ENCODE measurements around the gene RPS8. TPM values are rescaled to one million over a fixed set of nuclear protein-coding genes. Genes with fewer than 3 reads are reported as not detected.
"Not testable (repeated sequence)": the region's sequence is repeated elsewhere in the genome, so short reads cannot be mapped to it uniquely, and the experiment has no call there.

RPS8 gene
- total RNA-seq, 4 donors from 2014 or later = 1,063 to 2,408 (median 1,844) TPM

GRCh38 chr1:44787506-44787905 lies 12.2 kb downstream of the RPS8 start:
- Histone ChIP-seq H3K27ac (replicated peaks in 1 of 4) (no peak overlapping the region), H3K4me1 (peaks cover 33 to 40% (median 36%) of the 10 kb centered on the region in 4 donors), H3K4me3 (no peak overlapping the region), H3K9me3 (no peaks in the 10 kb centered on the region), H3K27me3 (no peaks in the 10 kb centered on the region), H3K36me3 (no peaks in the 10 kb centered on the region)
- 95% methylated on average over 10 of the region's 10 CpGs for WGBS
- TF ChIP-seq POLR2AphosphoS5 (IDR thresholded peaks at IDR 0.05) = no peak
- no peak for TF ChIP-seq EP300 (IDR thresholded peaks at IDR 0.05)
- no peak for TF ChIP-seq CTCF (IDR thresholded peaks at IDR 0.05)
- no peak for TF ChIP-seq POLR2A (IDR thresholded peaks at IDR 0.05; ENCODE audit: low read depth)
- no peak for DNase-seq (ENCODE audit: extremely low spot score)
- intact Hi-C loops (cut with DNase I) = loop anchor here (5.0 kb wide), 2 partner anchors 35 to 225 kb away; partner anchors contain the start of genes HECTD3 and UROD

- intact Hi-C loops (cut with DNase I) = loop anchor here (5.0 kb wide), 2 partner anchors 34 to 224 kb away; partner anchors contain the start of genes HECTD3 and UROD
- DNase-seq (ENCODE audit: extremely low spot score) = no peak
- WGBS = 91% methylated on average over 6 of the region's 9 CpGs
- H3K36me3 ChIP-seq = no peaks in the 10 kb centered on the region
- peaks cover 33 to 36% (median 35%) of the 10 kb centered on the region in 4 donors for H3K4me1 ChIP-seq
- H3K4me3 ChIP-seq = no peak within 1 kb of the TSS
- no peaks in the 10 kb centered on the region for H3K27me3 ChIP-seq
- no peak for TF ChIP-seq POLR2A (IDR thresholded peaks at IDR 0.05; ENCODE audit: low read depth)
- no peak for TF ChIP-seq CTCF (IDR thresholded peaks at IDR 0.05)
- no peak for TF ChIP-seq EP300 (IDR thresholded peaks at IDR 0.05)
- no peak for TF ChIP-seq POLR2AphosphoS5 (IDR thresholded peaks at IDR 0.05)
- peak within 1 kb of the TSS in 2 of 4 donors; percentile 68 to 70 for H3K27ac ChIP-seq (replicated peaks in 1 of 4)
- H3K9me3 ChIP-seq = no peaks in the 10 kb centered on the region
Observed at GRCh38 chr1:44788120-44788860, 12.9 kb downstream of the RPS8 start, which contains the start of gene BEST4. BEST4 (minus strand) TSS chr1:44788170; CDS start chr1:44787705, 465 bp downstream.

- Histone ChIP-seq H3K4me3 (no peak overlapping the region), H3K36me3 (no peaks in the 10 kb centered on the region), H3K4me1 (peaks cover 6 to 12% (median 7%) of the 10 kb centered on the region in 4 donors), H3K27ac (replicated peaks in 1 of 4) (no peak overlapping the region), H3K9me3 (no peaks in the 10 kb centered on the region), H3K27me3 (no peaks in the 10 kb centered on the region)
- DNase-seq (ENCODE audit: extremely low spot score) = no peak
- 77% methylated on average over 6 of the region's 7 CpGs for WGBS
- TF ChIP-seq POLR2AphosphoS5 (IDR thresholded peaks at IDR 0.05) = no peak
- no peak for TF ChIP-seq CTCF (IDR thresholded peaks at IDR 0.05)
- no peak for TF ChIP-seq EP300 (IDR thresholded peaks at IDR 0.05)
- TF ChIP-seq POLR2A (IDR thresholded peaks at IDR 0.05; ENCODE audit: low read depth) = no peak
- intact Hi-C loops (cut with DNase I) = no loop called here
Observed at GRCh38 chr1:44790968-44791801, 15.8 kb downstream of the RPS8 start.

- peaks cover 0 to 5% (median 0%) of the 10 kb centered on the region in 4 donors for H3K4me1 ChIP-seq
- H3K36me3 ChIP-seq = no peaks in the 10 kb centered on the region
- no peak overlapping the region for H3K4me3 ChIP-seq
- no peaks in the 10 kb centered on the region for H3K9me3 ChIP-seq
- H3K27ac ChIP-seq (replicated peaks in 1 of 4) = no peak overlapping the region
- intact Hi-C loops (cut with DNase I) = no loop called here
- 80% methylated on average over 9 of the region's 9 CpGs for WGBS
- no peak for DNase-seq (ENCODE audit: extremely low spot score)
- TF ChIP-seq CTCF (IDR thresholded peaks at IDR 0.05) (no peak), EP300 (IDR thresholded peaks at IDR 0.05) (no peak), POLR2A (IDR thresholded peaks at IDR 0.05; ENCODE audit: low read depth) (no peak), POLR2AphosphoS5 (IDR thresholded peaks at IDR 0.05) (no peak)
- H3K27me3 ChIP-seq = no peaks in the 10 kb centered on the region
Observed at GRCh38 chr1:44792736-44793502, 17.6 kb downstream of the RPS8 start.

- not testable (repeated sequence) for DNase-seq (ENCODE audit: extremely low spot score); H3K9me3 ChIP-seq; H3K36me3 ChIP-seq; H3K4me3 ChIP-seq; H3K27me3 ChIP-seq
- peak overlapping the region in 1 of 4 donors; percentile 96 for H3K27ac ChIP-seq (replicated peaks in 1 of 4)
- peaks cover 20 to 36% (median 33%) of the 10 kb centered on the region in 4 donors for H3K4me1 ChIP-seq
- 87% methylated on average over 8 of the region's 8 CpGs for WGBS
- intact Hi-C loops (cut with DNase I) = loop anchor here (5.0 kb wide), 1 partner anchor 39 kb away; no protein-coding TSS in a partner anchor
Observed at GRCh38 chr1:44797886-44798285, 22.5 kb downstream of the RPS8 start.

Measured in esophagus muscularis mucosa (tissue), 4 donors.